Measurements from ENCODE around the gene NSD2. TPM values are rescaled to one million over a fixed set of nuclear protein-coding genes. Genes with fewer than 3 reads are reported as not detected.
A peak's percentile ranks its signal among the peaks of the same experiment; 100 is the strongest.

NSD2 gene
- total RNA-seq, 1 donor from 2014 or later: 71.3 TPM

DNA sequence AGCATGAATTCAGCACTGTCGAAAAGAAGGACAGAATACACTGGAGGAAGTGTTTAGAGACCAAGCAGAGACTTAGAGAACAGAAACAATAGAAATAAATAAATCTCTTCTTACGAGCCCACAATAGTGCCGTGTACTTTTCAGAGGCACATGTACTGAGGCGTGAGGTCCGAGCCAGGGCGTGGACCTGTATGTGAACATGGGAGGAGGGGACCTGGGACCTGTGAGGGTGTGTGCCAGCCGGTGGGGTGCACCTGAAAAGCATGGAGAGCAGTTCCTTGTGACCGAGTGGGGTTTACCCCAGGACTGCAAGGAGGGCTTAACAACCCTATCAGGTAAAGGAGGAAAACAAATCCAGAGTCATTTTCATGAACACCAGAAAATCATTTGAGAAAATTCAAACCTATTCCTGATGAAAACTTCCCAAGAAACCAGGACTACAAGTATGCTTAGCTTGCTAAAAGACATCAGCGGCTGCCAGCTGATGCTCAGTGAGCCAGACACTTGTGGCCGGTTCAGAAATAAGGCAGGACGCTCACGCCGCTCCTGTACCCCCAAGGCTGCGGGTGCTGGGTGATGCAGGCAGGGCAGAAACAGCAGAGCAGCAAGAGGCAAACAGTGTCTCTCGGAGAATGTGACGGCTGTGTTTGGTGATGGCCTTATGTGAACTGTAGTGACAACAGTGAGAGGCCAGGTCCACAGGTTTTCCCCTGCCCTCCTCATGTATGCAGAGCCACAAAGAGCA is 100.4 kb downstream of the NSD2 start:
- no peak for DNase-seq

DNA sequence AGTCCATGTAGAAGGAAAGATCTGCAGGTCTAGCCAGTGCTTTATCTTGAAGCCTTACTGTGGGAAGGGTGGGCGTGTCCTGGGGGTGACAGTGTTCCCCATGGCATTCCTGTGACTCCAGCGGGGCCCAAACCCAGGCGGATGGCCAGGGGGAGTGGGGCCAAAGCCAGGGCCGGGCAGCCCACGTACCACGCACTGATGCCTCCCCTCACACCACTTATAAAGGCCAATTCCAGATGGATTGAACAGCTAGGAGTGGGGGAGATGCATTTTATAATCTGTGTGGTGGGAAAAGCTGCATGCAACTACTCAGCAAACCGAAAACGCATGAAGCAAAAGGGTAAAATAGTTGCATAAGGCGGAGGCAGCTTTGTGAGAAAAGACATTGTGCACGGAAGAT is 101.2 kb downstream of the NSD2 start:
- no peak for DNase-seq

DNA sequence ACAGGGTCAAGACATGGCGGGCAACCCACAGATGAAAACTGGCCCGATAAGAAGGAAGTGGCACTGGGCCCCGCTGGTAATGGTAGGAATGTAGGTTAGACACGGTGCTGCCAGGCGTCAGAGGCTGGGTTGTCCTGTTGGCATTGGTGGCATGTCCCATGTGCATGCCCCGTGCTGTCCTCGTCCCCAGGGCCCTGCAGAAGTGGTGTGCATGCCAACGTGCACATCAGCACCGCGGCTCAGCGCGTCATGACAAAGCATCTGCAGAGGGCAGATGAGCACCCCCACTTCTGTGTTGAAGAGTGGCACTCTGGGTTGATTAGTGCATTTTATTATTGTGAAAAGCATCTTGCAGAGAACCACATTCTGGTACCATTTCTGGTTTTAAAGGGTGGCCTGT is 102.0 kb downstream of the NSD2 start:
- DNase-seq: no peak

DNA sequence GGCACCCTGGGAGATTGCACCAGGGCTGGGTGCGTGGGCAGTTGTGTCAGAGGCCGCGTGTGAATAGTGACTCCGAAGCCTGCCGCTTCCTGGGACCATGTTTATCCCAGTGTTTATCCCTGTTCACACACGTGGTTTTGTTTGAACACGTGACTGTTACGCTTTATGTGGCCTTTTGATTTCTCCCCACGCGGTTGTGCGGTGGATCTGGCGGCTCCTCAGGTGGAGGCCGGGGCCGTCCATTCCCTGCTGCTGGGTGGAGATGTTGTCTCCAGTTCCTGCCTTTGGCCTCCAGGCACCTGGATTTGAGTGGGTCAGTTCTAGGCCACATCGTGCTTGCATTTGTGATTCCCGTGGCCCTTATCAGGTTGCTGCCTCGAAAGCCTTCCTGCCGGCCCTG is 102.5 kb downstream of the NSD2 start:
- no peak for DNase-seq

DNA sequence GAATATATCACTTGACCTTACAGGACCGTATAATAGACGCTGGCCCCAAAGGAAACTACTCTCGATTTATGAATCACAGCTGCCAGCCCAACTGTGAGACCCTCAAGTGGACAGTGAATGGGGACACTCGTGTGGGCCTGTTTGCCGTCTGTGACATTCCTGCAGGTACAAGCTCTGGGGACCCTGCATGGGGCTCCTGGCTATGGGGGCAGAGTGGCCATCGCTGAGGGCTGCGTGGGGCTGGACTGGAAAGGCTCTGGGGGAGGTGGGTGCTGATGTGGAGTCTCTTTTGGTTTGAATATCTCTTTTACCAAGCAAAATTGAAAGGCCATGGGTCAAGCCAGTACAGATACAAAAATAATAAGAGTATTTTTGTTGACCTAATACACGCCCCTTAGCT is 103.6 kb downstream of the NSD2 start:
- no peak for DNase-seq

DNA sequence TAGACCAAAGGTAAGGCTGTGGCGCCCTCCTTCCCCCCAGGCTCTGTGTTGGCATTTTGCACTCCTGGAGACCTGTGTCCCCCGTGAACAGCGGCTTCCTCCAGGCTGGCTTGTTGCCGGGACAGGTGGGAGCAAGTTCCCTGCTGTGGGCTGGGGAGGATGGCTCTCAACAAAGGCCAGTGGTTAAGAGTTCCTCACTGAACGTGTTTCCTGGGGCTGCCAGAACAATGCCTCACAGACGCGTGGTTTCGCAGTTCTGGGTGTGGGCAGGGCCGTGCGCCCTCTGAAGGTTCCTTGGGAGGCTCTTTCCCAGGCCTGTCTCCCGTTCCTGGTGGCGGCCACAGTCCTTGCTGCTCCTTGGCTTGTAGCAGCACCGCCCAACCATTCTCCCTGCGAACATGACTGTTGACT is 104.2 kb downstream of the NSD2 start:
- no peak for DNase-seq

DNA sequence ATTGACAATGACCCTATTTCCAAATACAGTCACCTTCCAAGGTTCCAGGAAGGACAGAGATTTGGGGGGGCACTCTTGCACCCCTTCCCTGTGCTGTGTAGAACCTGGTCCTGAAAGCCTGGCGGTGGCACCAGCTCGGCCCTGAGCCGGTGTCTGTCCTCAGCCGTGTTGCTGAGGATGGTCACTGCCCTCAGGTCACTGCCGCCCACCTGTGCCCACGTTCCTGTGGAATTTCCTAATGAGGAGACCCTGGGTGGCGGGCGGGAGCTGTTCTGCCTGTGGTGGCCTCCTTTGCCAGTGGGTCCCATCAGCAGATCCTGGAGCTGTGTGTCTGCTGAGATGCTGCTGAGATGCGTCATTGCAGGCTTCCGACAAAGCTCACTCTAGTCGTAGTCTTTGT is 104.7 kb downstream of the NSD2 start:
- no peak for DNase-seq

DNA sequence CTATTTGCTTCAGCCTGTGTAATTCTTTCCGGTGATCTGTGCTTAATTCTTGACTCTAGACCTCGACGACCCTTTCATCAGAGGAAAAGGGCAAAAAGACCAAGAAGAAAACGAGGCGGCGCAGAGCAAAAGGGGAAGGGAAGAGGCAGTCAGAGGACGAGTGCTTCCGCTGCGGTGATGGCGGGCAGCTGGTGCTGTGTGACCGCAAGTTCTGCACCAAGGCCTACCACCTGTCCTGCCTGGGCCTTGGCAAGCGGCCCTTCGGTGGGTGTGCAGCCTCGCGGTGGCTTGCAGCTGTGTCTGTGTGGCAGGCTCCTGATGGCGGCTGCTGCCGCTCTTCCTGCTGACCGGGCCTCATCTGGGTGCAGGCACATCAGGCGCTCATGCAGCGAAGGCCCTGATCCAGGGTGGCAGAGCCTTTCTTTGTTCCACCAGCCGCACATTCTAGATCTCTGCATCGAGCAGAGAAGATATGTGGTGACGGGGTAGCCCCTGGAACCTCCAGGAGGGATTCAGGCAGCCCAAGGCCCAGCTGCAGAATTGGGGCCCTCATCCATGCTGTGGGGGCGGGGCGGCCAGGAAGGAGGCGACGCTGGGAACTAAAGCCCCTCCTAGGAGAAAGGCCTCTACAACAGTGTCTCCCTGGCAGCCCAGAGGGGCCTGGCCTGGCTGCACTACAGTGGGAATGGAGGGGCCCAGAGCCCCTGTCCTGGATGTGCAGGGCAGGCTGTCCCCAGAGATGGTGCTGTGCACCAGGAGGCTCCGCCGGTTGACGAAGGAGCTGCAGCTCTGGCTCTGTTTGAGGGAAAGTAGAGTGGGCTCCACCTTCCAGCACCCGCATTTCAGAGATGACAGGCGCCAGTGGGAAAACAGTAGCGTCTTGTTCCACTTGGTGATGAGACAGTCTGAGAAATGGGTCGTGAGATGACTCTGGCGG is 105.5 kb downstream of the NSD2 start:
- peak; percentile 62 for DNase-seq

DNA sequence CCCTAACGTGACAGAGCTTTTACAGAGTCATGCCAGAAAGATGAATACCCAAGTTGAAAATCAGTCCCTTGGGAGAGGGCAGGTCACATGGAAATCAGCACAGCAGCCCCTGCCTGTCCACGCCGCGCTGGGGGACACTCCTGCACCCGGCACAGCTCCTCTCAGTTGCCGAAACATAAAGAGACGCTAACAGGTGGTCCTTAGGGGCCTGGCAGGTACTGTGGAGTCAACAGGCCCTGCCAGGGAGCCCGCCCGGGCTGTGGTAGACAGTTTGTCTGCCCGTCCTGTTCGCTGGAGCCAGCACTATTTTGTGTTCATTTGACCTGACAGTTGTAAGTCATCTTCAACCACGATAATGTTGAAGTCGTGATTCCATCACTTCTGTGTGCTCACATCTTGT is 107.0 kb downstream of the NSD2 start:
- DNase-seq: no peak

DNA sequence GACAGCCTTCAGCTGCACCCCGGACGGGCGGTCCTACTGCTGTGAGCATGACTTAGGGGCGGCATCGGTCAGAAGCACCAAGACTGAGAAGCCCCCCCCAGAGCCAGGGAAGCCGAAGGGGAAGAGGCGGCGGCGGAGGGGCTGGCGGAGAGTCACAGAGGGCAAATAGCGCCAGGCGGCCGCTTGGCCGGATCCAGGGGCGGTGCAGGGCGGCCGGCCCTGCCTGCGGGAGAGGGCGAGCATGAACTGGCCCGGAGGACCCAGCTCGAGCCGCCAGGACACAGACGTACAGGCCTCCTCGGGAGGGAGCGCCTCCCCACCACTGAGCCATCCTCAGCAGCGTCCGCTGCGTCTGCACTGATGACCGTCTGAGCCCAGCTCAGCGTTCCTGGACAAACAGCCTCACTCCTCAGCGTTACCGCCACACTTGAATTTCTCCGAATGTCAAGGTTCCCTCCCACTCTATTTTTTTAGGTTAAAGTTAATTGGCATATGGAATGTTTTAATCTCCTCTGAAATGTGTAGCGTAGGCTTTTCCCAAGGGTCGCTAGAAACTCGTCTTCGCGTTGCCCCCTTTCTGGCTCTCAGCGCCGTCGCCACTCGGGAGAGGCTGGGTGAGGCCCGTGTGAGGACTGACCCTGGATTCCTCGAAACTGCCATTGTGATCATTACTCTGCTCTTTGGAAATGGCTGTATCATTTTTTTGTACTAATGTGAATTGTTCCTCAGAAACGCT is 107.7 kb downstream of the NSD2 start:
- DNase-seq: no peak

DNA sequence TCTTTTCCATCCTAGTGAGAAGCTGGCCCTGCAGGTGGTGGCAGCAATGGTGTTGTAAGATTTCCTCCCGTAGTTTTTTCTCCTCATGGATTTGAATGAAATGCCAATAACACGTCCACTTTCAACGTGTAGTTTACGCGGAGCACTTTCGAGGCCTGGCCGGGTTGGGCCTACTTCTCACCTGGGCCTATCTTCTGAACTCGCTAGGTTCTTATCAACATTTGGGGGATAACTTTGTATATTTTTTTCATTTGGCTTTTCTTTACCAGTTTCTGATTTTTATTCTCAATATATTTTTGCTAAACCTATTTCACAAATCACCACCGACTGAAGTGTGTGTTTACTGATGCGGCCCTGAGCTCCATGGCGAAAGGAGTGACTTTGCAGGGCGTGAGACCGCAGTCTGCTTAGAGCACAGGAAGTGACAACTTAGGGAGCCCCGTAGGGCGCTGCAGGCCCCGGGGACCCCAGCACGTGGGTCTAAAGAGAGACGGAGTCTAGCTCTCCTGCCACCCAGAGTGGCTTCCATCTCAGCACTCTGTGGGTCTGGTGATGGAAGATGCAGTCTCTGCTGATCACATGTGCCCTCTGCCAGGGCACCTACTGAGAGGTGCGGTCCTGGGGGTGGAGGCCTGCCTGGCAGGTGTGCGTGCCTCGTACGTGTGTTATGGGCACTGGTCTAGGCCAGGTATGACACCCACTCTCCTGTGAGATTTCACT is 108.4 kb downstream of the NSD2 start:
- DNase-seq: no peak

DNA sequence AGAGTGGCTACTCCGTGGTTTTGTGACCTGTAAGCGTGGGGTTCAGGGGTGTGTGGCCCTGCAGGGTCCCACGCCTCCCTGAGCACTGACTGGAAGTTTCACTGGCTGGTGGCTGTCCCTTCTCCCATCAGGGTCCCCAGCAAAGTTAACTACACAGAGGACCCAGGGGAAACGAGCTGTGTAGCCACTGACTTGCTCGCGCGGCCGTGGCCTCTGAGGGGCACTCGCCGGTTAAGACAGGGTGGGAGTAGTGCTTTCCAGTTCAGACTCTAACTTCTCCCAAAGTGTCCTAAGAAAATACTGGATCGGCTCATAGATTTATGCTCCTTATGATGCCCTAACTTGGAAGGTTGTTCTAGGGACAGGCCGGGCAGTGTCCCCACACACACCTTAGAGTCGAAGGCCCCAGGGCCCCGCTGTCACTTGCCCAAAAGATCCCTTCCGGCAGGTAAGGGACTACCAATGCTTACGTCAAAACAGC is 109.4 kb downstream of the NSD2 start:
- DNase-seq: no peak

DNA sequence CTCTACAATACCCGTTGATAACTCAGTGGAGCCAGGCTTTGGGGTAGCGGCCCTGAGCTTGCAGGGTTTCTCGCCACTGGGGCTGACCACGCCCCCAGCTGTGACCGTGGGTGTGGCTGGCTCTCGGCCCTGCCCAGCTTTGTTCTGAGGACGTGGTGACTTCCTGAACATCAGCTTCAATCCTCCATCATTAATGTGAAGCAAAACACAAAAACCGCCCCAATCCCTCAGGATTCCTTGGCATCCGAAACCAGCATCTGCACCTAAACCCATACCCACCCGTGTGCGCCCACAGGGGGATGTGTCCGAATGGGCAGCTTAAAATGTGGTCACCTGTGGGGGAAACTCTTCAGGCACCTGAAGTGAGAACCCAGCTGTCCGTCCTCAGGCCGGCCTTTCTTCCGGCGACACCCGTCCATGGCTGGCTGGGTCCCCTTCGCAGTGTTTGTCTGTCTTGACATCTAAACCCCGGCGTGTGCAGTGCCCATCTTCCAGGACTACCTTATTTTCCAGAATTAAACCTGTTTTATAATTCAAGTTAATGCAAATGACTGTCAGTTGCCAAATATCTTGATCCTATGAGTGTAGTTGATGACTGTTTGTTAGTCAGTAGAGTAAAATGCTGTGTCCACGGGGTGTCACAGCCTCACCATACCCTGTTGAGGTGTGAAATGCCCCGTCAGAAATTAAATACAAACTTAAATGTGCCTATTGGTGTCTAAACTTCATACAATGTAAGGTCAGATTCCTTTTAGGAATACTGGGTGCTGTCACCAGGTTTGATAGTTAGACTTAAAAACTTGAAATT is 110.3 kb downstream of the NSD2 start:
- DNase-seq: no peak

DNA sequence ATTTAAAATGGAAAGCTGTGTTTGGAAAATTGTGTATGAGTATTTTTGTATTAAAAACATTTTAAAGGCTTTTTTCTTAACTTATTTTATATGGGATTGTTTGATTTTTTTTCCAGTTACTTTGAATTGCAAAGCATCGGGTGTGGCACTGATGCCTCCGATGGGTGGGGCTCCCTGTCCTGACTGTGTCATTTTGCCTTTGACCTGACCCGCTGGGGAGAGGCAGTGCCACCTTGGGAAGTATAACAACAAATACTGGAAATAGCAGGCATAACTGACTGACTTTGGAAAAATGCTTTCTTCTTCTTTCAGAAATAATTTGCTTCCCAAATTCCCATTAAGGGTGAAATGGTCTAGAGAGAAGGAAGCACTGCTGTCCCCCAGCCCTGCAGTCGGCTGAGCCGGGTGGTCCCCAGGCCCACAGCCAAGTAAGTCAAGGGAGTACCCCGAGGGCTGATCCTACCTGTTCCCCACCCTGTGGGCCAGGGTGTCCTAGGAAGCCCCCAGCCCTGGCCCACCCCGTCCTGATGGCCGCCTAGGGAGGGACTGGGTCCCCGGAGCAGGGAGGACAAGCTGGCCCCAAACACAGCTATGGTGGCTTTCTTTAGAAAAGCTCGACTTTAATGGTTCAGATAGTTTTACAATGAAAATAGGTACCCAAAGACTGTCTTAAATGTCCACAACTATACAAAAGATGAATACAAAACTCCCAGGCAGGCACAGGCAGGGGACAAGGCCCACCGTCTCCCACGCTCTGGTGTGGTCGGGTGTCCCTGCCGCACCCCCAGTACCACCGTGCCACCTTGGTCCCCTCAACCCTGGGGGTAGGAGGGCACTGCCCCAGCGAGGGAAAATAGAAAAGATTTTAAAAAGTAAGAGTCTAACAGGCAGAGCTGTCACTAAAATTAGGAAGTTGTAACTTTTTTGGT is 111.2 kb downstream of the NSD2 start:
- DNase-seq: no peak

DNA sequence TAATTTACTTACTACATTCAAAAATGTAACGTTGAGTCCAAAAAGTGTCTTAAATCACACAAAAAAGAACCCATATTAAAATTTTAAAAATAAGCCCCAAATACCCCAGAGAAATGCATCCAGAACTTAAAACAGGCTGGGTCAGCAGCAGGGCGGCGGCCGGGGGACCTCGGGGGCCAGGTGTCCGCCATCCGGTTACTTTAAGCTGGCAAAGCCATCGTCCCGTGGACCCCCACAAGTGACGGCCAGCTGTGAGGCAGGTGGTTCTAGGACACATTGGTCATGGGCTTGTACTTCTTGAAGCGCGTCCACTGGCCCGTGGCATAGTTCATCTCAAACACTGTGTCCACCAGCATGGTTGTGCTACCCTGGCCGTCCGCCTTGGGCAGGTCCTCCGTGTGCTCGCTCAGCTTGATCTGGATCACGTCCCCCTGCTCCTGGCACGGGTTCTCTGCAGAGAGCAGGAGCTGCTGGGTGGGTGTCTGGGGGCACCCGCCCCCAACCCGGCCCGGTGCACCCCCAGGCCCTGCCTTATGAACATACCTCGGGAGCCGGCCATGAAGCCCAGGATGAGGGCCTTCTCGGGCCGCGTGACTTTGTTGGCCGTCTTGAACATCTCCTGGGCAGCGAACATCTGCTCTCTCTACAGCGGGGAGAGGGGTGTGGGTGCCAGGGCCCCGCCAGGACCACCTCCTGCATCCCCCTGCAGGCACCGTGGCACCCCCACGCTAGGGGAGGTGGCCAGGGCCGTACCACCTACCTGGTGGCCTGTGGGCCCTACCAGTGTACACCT is 112.1 kb downstream of the NSD2 start:
- DNase-seq: no peak

DNA sequence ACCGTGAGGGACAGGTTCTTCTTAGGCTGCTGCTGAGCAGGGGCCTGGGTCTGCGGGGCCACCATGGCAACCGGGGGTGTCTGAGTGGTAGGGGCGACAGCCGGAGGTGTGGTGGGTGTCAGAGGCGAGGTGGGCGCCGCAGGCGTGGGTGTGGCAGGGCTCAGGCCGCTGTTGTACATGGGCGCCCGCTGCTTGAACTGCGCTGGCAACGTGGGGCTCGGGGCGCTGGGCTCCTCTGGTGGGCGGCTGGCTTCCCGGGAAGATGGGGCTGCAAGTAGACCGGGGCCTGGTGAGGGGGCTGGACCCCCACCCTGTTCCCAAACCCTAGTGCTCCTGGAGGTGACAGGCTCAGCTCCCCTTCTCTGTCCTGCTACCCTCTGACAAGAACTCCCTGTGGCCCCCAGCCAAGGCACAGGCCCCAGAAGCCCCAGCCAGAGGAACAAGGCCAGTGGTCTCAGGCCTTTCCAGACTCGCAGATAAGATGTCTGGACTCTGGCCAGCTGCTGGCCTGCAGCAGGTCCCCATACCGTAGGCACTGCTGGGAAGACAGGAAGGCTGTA is 112.7 kb downstream of the NSD2 start:
- DNase-seq: no peak

DNA sequence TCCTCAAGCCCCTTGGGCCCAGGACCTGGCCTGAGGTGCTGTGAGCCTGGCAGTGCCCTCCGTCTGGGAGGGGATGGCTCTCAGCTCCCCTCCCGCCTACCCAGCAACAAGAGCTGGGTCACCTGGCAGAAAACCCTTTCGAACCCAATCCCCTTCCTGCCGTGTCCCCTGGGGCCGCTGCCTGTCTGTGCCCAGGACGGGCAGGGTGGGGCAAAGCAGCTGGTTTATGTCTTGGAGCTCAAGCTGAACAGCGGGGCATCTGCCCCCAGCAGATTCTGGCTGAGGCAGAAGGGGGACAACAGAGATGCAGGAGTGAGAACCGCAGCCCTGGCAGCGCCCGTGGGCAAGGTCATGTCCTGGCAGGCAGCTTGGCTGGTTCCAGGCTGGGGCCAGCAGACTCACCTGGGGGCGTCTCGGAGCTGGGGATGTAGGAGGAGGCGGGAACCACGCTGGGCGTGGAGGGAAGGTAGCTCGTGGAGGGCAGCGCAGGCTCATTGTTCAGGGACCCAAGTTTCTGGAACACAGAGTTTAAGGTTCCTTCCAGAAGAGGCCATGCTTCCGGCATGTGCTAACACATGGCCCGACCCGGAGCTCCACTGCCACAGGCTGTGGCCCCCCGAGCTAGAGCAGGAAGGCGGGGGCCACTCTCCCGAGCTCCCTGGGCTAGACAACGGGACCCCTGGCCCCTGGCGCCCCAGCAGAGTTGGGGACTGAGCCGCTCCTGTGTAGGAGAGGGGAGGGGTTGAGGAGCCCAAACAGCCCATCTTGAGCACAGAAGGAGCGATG is 113.4 kb downstream of the NSD2 start:
- no peak for DNase-seq

DNA sequence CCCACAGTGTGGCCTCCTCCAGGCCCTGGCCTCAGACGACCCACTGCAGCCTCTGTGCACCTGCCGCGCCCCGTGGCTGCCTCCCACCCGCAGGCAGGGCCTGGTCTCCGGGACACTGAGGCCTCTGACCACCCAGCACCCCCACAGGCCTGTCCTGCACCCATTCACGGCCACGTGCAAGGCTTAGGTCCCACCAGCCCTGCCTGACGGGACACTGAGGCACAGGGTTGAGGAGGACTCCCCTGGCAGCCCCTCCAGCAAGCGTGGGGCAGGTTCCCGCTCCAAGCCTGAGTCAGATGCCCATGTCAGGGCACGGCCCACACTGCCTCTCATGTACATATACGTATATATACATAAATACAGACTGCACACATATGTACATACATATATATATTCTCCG is 114.1 kb downstream of the NSD2 start:
- no peak for DNase-seq
